ENCODE measurements around the gene RPTOR.

Gene RPTOR

DNA sequence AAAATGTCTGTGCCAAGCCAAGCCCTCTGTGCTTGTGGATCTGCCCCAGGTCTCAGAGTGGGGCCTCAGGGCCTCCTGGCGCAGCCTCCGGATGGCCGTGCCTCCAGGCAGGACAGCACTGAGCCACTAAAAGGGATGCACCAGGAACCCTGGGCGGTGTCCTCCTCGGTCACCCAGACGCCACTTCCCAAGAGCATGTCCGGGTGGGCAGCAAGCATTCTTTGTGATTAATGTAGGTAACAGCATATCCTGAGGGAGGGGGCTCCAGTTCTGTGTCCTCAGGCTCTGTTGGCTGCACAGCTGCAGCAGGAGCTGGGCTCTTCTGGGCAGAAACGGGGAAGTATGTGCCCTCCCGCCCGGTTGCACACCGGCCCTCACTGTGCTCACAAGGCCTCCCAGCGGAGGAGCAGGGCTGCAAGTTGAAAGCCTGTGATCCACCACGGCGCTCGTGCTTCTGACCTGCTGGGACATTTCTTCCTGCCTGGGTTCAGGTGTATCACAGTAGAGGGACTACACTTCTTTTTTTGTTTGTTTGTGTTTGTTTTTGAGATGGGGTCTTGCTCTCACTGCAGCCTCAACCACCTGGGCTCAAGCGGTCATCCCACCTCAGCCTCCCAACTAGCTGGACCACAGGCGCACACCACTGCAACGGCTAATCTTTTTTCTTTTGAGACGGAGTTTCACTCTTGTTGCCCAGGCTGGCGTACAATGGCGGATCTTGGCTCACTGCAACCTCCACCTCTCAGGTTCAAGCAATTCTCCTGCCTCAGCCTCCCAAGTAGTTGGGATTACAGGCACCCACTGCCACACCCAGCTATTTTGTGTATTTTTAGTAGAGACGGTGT lies 409.1 kb downstream of the RPTOR start:
- ChIA-PET POLR2A (no interaction called here), CTCF (no interaction called here)
- TF ChIP-seq CTCF (IDR thresholded peaks at IDR 0.05; ENCODE audit: control extremely low read depth, extremely low read depth, low read depth, missing control alignments), result no peak
- DNase-seq (ENCODE audit: extremely low spot score), result no peak

- TF ChIP-seq CTCF (IDR thresholded peaks at IDR 0.05; ENCODE audit: control extremely low read depth, extremely low read depth, low read depth, missing control alignments), result no peak
- ChIA-PET CTCF (interaction anchor here (1.3 kb wide), 1 partner anchor 11 kb away, joined by 3 read pairs; no protein-coding TSS in a partner anchor), POLR2A (no interaction called here)
- DNase-seq (ENCODE audit: extremely low spot score), result no peak
Measured at GRCh38 chr17:80955078-80955477, 410.4 kb downstream of the RPTOR start.

- POLR2A ChIA-PET, result no interaction called here
- no peak for TF ChIP-seq CTCF (IDR thresholded peaks at IDR 0.05; ENCODE audit: control extremely low read depth, extremely low read depth, low read depth, missing control alignments)
- DNase-seq (ENCODE audit: extremely low spot score), result no peak
- CTCF ChIA-PET, result interaction anchor here (1.3 to 1.5 kb wide), 2 partner anchors 12 to 14 kb away, joined by 3 to 5 read pairs; no protein-coding TSS in a partner anchor
Measured at GRCh38 chr17:80955671-80956280, 411.1 kb downstream of the RPTOR start.

GRCh38 chr17:80956321-80957190 lies 411.9 kb downstream of the RPTOR start:
- ChIA-PET CTCF (interaction anchor here (0.8 to 1.5 kb wide), 3 partner anchors 13 to 24 kb away, joined by 3 to 5 read pairs (median 3); no protein-coding TSS in a partner anchor), POLR2A (no interaction called here)
- no peak for TF ChIP-seq CTCF (IDR thresholded peaks at IDR 0.05; ENCODE audit: control extremely low read depth, extremely low read depth, low read depth, missing control alignments)
- DNase-seq (ENCODE audit: extremely low spot score), result no peak

DNA sequence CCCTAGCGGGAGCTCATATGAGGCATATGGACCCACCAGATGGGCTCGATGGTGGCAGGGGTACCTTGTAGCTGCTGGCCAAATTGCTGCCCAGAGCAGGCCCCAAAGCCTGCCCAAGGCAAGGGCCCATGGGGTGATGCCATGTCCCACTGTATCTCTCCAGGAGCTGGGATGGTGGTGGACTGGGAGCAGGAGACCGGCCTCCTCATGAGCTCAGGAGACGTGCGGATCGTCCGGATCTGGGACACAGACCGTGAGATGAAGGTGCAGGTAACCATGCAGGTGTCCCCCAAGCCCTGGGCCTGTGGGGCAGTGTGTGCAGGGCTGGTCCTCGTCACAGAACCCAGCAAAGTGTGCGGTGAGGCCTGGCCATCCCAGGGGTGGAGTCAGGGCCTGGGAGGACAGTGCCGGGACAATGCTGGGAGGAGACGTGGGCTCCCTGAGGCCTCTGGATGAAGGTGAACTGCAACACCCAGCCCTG lies 412.9 kb downstream of the RPTOR start:
- POLR2A ChIA-PET, result no interaction called here
- CTCF ChIA-PET, result interaction anchor here (0.8 to 1.5 kb wide), 2 partner anchors 13 to 25 kb away, joined by 3 to 5 read pairs; no protein-coding TSS in a partner anchor
- TF ChIP-seq CTCF (IDR thresholded peaks at IDR 0.05; ENCODE audit: control extremely low read depth, extremely low read depth, low read depth, missing control alignments), result no peak
- no peak for DNase-seq (ENCODE audit: extremely low spot score)

Data from GM10248 (cell line).